Fibroblast of gingiva (primary cell): ENCODE data around the gene EML1.

Experiments used
- DNase-seq: peaks from one replicate; pipeline ENCODE4 v3.0.0-alpha.2; 2011; ENCODE audit warnings: low read depth

The EML1 gene, protein sequence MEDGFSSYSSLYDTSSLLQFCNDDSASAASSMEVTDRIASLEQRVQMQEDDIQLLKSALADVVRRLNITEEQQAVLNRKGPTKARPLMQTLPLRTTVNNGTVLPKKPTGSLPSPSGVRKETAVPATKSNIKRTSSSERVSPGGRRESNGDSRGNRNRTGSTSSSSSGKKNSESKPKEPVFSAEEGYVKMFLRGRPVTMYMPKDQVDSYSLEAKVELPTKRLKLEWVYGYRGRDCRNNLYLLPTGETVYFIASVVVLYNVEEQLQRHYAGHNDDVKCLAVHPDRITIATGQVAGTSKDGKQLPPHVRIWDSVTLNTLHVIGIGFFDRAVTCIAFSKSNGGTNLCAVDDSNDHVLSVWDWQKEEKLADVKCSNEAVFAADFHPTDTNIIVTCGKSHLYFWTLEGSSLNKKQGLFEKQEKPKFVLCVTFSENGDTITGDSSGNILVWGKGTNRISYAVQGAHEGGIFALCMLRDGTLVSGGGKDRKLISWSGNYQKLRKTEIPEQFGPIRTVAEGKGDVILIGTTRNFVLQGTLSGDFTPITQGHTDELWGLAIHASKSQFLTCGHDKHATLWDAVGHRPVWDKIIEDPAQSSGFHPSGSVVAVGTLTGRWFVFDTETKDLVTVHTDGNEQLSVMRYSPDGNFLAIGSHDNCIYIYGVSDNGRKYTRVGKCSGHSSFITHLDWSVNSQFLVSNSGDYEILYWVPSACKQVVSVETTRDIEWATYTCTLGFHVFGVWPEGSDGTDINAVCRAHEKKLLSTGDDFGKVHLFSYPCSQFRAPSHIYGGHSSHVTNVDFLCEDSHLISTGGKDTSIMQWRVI

DNA sequence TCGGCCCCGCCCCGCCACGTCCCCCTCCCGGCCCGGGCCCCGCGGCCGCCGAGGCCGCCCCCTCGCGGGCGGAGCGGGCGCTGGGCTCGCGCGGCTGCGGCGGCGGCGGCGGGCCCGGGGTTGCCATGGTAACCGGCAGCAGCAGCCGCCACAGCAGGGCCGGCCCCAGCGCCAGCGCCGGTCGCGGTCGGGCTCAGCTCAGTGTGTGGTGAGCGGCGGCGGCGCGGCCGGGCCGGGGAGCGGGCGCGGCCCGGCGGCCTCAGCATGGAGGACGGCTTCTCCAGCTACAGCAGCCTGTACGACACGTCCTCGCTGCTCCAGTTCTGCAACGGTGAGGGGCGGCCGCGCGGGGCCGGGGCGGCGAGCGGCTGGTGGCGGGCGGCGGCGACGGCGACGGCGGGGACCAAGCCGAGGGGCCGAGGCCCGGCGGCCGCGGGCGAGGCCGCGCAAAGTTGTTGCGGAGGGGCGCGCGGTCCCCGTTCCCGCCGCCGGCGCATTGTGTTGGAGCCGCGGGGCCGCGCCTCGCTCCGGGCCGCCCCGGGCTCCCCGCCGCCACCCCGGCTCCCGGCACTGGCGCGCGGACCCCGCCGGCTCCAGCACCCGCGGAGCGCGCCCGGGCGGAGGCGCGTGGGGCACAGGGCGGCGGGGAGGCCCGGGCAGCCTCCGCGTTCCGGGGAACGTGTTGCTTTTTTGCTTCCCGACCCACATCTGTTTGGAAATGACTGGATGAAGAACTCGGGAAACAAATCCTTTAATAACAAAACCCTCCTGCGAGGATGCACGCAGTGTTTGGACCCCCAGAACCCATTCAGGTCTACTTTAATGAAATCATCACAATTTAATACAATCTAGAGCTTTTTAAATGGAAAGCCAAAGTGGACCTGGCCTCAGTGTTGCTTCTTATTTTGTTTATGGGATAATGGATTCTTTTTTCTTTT is at the start of gene EML1:
TSS of gene EML1 (plus strand) at position 201 of the 938 bp plus-strand sequence. CDS start at position 265, 64 bp downstream.
- peak; percentile 85 for DNase-seq

DNA sequence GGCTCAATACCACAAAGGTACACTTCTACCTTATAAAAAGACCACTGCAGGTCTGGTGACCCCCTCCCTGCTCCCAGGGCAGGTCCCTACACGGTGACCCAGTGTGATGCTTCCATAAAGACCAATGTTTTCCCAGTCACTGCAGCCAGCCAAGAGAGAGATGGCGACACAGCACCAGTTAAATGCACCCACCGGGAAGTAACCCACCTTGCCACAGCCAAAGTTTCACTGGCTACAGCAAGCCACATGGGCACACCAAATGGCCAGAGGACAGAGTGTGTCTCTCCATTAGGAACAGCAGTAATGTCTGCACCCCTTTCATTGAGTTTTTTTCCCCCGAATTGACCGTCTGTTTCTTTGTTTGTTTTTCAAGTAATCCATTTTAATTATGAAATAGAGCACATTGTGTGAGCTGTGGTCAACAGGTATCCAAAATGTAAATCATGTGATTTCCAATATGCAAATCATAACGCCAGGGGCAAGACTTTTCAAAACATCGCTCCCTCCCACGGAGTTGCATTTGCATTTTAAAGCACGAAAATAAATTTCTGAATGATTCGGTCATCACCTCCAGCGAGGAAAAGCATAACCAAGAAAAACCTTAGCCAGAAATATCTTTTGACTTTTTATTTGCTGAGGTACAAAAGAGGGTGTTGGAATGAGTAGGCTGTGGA is 48.9 kb upstream of the EML1 start:
- peak; percentile 69 for DNase-seq

DNA sequence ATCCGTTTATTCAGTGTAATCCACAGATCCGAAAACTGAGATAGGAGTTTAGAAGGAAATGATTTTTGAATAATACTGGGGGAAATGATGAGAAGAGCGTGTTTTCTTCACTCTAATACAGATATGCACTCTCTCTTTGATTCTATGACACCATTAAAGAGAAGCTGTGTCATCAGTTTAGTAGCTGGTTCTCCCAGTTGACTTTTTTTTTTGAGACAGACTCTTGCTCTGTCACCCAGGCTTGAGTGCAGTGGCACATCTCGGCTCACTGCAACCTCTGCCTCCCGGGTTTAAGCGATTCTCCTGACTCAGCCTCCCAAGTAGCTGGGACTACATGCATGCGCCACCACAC is 48.4 kb upstream of the EML1 start:
- DNase-seq = no peak

DNA sequence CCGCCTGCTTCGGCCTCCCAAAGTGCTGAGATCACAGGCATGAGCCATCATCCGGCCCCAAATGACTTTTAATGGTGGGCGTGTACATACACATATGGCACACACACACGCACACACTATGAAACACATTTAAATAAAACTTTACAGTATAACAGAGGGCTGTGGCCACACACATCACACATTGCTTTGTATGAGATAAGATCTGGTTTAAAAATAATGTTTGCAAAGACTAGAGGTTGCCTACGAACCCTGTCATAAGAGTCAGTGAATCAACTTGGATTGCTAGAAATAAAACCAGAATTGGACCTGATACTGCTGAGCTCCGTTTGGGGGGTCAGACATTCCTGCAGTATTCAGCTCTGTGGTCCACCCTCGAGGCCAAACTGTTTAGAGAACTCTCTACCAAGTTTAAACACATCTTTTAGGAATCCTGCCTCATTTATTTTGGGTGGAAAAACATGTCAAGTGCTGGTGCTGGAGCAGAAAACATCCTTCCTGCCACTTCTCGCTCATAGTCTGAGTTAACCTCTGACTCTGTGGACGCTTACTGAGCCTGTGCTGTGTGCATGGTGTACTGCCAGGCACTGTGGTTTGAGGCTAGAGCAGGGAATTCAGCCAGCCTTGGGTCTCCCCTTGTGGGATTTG is 47.8 kb upstream of the EML1 start:
- peak; percentile 50 for DNase-seq

DNA sequence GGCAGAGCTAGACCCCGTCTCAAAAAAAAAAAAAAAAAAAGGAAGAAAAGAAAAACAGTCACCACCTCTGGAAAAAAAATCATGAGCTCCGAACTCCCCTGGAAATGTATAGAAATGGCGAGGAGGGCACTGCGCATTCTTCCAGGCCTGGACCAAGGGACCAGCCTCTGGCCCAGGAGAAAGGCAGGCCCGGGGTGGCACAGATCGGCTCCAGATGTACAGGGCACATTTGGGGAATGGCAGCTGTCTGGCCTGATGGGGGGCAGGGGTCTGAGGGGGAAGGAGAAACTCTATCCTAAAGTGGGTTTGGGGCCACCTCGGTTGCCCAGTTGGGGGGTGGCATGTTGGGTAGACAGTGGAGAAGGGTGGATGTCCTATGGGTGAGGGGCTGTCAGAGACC is 46.0 kb upstream of the EML1 start:
- DNase-seq = no peak

DNA sequence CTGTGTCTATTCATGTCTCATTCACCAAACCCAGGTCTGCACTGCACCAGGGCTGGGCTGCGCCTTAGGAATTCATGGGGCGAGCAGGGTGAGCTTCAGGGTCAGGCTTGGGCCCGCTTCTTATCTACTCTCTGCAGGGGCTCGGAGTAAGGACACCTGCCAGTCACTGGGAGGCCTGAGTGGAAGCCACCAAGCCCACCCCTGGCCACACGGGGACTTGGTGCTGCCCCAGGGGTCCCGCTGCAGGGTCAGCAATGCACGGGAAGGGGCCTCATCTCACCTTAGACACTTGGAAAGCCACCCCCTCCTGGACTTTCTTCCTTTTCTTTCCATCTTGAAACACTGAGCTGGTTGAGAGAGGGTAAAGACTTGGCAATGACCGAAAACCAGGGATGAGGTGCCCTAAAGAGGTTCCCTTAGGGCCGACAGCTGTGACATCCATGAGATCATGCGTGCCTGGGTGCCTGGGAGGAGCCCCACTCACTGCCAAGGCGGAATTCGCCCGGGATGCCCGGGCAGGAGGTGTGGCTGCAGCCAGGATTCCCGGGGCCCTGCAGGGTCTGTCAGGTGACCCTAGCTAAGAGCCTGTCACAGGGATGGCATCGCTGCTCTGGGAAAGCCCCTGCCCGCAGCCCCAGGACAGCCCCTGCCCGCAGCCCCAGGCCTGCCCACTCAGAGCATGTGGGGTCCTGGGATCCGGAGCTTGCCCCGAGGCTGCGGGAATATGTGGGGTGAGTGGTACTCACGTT is 45.5 kb upstream of the EML1 start:
- DNase-seq = no peak

DNA sequence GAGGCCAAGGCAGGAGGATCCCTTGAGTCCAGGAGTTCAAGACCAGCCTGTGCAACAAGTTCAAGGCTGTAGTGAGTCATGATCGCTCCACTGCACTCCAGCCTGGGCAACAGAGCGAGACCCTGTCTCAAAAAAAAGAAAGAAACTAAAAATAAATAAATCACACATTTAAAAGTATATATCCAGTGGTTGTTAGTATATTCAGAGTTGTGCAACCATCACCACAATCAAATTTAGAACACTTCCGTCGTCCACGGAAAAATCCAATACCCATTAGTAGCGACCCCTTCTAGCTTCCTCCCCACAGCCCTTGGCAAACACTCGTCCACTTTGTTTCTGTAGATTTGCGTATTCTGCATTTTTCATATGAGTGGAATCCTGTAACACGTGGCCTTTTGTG is 44.7 kb upstream of the EML1 start:
- DNase-seq = no peak

DNA sequence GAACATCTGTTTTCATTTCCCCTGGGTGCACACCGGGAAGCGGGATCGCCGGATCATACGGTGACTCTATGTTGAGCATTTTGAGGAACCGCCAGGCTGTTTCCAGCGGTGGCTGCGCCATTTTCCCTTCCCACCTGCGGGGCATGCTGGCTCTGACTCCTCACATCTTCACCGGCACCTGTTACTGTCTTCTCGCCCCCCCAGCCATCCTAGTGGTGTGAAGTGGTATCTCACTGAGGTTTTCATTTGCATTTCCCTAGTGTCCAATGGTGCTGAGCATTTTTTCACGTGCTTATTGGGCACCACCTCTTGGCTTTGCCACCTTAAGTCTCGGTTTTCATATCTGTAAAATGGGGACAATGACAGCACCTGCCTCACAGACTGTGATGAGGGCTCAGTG is 44.1 kb upstream of the EML1 start:
- no peak for DNase-seq

DNA sequence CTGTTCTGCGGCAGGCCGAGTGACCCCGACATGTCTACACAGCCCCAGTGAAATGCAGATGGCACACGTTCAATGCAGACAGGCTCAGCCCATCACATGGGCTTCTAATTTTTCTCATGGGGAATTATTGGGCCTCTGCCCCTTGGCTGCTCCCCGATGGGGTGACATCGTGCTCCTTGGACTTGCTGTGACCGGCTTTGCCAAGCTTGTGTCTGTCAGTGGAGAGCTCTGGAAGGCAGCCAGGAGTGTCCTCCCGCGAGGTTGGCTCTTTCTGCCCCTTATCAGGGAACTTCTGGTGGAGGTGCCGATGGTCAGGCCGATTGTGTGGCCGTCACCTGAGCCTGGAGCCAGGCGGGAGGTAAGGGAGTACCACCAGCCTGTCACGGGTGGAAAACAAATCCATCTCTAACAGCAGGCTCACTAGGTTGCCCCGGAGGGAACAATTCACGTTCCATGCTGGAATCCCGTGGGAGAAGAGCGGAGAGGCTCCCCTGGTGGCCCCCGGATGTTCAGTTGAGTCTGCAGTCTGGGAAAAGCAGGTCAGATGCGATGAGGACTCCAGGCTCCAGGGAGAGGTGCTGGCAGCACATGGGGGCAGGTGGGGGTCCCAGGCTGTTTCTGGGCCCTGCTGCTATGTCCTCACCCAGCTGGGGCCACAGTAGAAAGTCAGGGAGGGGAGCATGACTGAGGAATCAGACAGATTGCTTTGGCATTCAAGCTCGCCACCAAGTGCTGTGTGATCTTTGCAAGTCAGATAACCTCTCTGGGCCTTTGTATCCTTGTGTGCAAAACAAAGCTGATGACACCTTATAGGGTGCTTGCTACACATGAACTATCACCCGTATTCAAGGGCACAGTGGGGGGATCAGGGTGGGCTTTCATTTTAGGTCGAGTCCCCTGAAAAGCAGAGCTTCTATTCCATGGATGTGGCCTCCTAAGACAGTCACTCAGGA is 43.2 kb upstream of the EML1 start:
- no peak for DNase-seq

DNA sequence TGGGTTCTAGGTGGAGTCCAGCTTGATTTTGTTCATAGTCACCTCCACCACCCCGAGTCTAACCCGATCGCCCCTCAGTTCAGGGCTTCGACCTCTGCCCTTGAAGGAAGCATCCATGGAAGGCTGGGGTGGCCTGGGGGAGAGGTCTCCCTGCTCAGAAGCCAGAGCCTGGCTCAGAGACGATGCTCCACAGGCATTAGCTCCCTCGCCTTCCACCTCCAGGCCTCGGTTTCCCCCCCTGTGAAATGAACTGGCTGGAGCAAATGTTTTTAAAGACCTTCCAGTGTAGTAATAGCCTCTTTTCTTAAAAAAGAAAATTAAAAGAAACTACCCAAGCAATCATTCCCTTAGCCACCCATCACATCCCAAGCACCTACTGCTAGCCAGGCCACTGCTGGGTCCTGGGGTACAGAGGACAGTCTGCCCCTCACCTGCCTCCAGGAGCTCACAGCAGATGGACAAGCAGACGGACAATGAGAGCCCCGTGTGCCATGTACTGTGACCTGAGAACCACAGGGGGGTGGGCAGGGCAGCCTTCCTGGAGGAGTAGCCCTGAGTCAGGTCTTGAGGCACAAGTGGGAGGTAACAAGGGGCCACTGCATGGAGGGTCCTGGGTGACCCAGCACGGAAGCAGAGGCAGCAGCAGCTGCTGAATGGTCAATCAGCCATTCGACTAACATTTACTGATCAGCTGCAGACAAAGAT is 42.3 kb upstream of the EML1 start:
- no peak for DNase-seq

DNA sequence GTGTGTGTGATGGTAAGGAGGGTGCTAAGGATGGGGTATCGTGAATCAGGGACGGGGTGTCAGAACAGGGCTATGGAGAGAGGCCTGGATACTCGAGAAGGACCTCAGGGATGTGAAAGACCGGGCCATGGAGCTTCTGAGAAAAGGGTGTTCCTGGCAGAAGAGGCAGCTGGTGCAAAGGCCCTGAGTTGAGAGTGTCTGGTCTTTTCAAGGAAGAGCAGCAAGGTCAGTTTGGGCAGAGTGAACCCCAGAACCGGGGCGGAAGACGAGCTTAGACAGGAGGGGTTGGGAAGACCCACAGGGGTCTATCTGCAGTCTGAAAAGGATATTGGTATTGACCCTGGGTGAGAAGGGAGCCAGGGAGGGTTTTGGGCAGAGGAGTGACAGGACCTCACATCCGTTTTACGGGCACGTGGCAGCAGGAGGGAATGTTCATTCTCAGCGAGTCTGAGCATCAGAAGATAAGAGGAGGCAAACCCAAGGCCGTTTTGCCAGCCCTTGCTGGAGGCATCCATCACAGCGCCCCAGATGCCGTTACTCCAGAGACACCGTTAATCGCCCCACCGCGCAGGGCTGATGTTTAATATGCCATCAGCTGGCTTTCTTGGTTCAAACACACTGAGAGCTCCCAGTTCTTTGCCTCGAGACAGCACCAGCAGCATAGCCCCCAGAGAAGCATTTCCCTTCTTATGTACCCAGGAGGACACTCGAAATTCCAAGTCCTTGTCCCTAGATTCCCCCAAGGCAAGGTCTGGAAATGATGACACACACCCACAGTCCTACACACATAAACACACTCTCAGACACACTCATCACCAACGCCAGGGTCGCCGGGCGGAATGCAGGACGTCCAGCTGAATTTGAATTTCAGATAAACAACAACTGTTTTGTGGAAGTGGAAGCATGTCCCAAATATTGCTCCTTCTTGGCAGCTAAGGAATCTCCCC is 41.4 kb upstream of the EML1 start:
- DNase-seq = peak; percentile 27

DNA sequence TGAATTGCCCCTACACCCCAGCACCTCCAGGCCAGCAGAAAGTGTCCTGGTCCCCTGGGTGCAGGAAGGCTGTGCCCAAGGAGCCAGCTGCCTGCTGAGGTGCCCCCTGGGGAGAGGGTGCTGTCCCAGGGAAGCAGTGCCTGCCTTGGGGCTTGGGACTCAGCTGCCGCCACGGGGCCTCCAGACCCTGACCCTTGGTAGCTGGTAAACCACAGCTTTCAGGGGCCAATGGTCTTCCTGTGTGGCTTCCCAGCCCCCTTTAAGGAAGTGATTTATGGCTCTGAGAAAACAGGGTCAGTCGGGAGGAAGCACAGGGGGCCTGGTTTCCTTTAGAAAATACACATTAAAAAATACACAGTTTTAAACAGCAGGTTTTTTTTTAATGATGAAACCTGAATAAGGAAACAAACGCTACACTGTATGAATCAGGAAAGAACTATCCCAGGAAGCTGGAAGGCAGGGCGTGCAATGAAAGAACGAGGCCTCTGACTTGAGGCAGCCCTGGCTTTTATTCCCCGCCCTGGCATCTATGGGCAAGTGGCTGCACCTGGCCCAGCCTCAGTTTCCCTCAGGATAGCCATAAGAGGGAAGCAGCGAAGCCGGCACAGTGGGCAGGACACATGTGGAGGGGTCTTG is 40.6 kb upstream of the EML1 start:
- peak; percentile 57 for DNase-seq

DNA sequence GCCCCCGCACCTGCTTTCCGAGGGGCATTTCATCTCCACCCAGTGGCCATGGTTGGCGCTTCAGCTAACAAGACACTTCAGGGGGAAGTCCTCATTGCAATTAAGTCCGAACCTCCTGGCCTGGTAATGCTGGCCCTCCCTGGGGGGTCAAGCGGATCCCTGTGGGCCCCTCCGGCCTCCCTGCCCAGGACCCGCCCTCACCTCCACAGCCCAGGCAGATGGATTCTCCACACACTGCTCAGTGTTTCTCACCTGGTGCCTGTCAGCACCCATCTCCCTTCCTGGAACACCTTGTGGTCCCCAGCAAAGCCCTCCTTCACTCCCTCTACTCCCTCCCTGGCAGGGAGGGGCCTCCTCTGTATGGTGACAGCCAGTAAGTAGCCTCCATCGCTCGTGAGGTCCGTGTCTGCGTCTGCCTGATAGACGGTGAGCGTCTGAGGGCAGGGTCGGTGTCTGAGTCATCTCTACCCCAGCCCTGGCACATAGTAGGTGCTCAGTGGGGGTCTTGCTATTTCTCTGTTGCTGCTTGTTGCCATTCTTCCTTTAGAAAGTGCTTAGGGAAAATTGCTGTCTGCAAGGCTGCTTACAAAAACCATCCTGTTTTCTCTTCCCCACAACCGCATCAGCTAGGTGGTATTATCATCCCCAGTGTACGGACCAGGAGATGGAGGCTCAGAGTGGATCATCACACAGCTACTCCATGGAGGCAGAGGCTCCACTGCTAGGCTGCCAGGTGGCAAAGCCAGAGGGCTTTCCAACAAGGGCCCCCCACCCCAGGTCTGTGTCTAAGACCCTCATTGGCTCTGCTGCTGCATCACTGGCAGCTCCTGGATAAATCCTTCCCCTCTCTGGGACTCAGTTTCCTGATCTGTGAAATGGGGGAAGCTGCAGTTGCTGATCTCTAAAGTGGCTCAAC is 39.7 kb upstream of the EML1 start:
- no peak for DNase-seq

DNA sequence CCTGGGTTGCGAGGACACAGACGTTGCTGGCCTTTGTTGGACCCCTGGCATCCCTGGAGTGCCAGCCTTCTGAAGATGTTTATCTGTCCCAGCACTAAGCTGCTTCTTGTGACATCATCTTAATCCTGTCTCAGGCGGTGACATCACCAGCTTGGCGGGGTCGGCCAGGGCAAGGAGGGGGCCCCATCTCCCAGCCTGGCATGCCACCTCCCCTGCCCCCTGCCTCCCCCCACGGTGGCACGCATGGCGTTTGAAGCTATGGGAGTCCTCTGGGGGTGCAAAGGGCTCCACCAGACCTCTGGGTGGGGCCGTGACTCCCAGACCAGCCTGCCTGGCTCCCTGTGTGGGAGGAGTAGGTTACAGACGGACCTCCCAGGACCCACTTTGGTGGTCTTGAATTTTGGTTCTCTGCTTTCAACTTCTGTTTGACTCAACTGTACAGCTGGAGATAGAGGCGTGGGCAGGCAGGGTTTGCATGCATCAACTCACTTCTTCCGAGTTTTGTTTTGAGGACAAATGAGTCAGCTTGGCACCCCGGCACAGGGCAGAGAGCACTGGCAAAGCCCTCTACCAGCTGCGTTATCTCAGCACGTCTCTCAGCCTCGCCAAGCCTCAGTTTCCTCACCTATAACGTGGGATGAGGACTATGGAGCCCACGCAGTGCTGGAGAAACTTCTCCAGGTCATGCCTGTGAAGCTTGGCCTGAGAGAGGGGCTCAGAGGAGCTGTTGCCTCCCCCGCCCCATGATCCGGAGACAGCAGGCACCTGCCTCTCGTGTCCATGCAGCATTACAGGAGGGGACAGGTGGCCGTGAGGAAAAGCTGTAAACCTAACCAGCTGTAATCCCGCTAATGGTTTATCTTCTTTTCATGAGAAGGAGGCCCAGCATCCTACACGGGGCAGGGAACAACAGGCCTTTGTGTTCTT is 38.8 kb upstream of the EML1 start:
- DNase-seq = peak; percentile 60

DNA sequence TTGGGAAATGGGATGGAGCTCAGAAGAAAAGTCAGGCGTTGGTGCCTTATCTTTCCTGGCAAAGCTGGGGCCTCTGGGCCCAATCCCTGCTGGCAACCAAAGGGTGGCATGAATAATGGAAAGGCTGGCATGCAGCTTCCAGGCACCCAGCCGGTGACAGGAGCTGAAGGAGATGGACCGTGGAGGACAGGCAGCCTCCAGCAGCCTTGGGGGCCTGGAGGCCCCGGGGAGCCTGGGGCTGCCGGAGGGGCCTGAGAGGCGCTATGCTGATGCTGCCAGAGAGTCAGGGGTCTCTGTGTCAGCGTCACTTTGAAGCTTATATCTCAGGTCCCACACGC is 38.2 kb upstream of the EML1 start:
- no peak for DNase-seq
